ENCODE results near the gene FAM89B.

GRCh38 chr11:65610404-65610803 is 38.1 kb downstream of the FAM89B start:
- TF ChIP-seq, protein P1, sequence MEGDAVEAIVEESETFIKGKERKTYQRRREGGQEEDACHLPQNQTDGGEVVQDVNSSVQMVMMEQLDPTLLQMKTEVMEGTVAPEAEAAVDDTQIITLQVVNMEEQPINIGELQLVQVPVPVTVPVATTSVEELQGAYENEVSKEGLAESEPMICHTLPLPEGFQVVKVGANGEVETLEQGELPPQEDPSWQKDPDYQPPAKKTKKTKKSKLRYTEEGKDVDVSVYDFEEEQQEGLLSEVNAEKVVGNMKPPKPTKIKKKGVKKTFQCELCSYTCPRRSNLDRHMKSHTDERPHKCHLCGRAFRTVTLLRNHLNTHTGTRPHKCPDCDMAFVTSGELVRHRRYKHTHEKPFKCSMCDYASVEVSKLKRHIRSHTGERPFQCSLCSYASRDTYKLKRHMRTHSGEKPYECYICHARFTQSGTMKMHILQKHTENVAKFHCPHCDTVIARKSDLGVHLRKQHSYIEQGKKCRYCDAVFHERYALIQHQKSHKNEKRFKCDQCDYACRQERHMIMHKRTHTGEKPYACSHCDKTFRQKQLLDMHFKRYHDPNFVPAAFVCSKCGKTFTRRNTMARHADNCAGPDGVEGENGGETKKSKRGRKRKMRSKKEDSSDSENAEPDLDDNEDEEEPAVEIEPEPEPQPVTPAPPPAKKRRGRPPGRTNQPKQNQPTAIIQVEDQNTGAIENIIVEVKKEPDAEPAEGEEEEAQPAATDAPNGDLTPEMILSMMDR (IDR thresholded peaks at IDR 0.05): no peak
- no peak for TF ChIP-seq POLR2A (IDR thresholded peaks at IDR 0.05)
